Ishikawa (cell line): ENCODE results near the gene NBAS.

ENCODE experiments used
- CEBPB ChIP-seq: IDR thresholded peaks from 2 replicates; pipeline ENCODE4 v1.6.1; 2012
- CREB1 ChIP-seq: IDR thresholded peaks from 2 replicates; pipeline ENCODE4 v1.6.1; 2012; ENCODE audit warnings: low read depth
- EGR1 ChIP-seq: IDR thresholded peaks from 2 replicates; pipeline ENCODE4 v1.6.1; 2012
- EP300 ChIP-seq: IDR thresholded peaks from 2 replicates; pipeline ENCODE4 v1.6.1; 2012; ENCODE audit warnings: borderline replicate concordance
- MAX ChIP-seq: IDR thresholded peaks from 2 replicates; pipeline ENCODE4 v1.6.1; 2012
- NFIC ChIP-seq: IDR thresholded peaks from 2 replicates; pipeline ENCODE4 v1.6.1; 2012
- RAD21 ChIP-seq: IDR thresholded peaks from 2 replicates; pipeline ENCODE4 v1.6.1; 2012; ENCODE audit warnings: low read depth
- TAF1 ChIP-seq: IDR thresholded peaks from 2 replicates; pipeline ENCODE4 v1.6.1; 2012; ENCODE audit warnings: low read depth, mild to moderate bottlenecking
- TCF12 ChIP-seq: IDR thresholded peaks from 2 replicates; pipeline ENCODE4 v1.6.1; 2012; ENCODE audit warnings: low read depth
- TEAD4 ChIP-seq: IDR thresholded peaks from 2 replicates; pipeline ENCODE4 v1.6.1; 2012
- YY1 ChIP-seq: IDR thresholded peaks from 2 replicates; pipeline ENCODE4 v1.6.1; 2012; ENCODE audit warnings: low read depth
- ZBTB7A ChIP-seq: IDR thresholded peaks from 2 replicates; pipeline ENCODE4 v1.6.1; 2012; ENCODE audit warnings: low read depth
- TF ChIP-seq, protein P1 (sequence below): IDR thresholded peaks from 2 replicates; pipeline ENCODE4 v1.6.1; 2012; ENCODE audit warnings: low read depth, mild to moderate bottlenecking
- TF ChIP-seq, protein P2 (sequence below): IDR thresholded peaks from 2 replicates; pipeline ENCODE4 v1.6.1; 2012

GRCh38 chr2:15456352-15456751, 104.8 kb downstream of the NBAS start:
- TF ChIP-seq, protein P1, sequence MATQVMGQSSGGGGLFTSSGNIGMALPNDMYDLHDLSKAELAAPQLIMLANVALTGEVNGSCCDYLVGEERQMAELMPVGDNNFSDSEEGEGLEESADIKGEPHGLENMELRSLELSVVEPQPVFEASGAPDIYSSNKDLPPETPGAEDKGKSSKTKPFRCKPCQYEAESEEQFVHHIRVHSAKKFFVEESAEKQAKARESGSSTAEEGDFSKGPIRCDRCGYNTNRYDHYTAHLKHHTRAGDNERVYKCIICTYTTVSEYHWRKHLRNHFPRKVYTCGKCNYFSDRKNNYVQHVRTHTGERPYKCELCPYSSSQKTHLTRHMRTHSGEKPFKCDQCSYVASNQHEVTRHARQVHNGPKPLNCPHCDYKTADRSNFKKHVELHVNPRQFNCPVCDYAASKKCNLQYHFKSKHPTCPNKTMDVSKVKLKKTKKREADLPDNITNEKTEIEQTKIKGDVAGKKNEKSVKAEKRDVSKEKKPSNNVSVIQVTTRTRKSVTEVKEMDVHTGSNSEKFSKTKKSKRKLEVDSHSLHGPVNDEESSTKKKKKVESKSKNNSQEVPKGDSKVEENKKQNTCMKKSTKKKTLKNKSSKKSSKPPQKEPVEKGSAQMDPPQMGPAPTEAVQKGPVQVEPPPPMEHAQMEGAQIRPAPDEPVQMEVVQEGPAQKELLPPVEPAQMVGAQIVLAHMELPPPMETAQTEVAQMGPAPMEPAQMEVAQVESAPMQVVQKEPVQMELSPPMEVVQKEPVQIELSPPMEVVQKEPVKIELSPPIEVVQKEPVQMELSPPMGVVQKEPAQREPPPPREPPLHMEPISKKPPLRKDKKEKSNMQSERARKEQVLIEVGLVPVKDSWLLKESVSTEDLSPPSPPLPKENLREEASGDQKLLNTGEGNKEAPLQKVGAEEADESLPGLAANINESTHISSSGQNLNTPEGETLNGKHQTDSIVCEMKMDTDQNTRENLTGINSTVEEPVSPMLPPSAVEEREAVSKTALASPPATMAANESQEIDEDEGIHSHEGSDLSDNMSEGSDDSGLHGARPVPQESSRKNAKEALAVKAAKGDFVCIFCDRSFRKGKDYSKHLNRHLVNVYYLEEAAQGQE: no peak
- TF ChIP-seq TEAD4: no peak
- TF ChIP-seq EP300: no peak
- TF ChIP-seq TAF1: no peak
- TF ChIP-seq RAD21: no peak
- TF ChIP-seq MAX: no peak
- no peak for TF ChIP-seq NFIC
- TF ChIP-seq EGR1: no peak
- no peak for TF ChIP-seq YY1
- TF ChIP-seq, protein P2, sequence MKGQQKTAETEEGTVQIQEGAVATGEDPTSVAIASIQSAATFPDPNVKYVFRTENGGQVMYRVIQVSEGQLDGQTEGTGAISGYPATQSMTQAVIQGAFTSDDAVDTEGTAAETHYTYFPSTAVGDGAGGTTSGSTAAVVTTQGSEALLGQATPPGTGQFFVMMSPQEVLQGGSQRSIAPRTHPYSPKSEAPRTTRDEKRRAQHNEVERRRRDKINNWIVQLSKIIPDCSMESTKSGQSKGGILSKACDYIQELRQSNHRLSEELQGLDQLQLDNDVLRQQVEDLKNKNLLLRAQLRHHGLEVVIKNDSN: no peak
- no peak for TF ChIP-seq CREB1
- TF ChIP-seq ZBTB7A: no peak
- TF ChIP-seq TCF12: no peak
- TF ChIP-seq CEBPB: no peak
